ENCODE measurements around the gene PRMT2.

GRCh38 chr21:46636181-46636512 is 673 bp downstream of the PRMT2 start:
- TF ChIP-seq CTCF (conservative IDR thresholded peaks at IDR 0.05; ENCODE audit: low read depth in 2 of 2) (no peak), CREB1 (CRISPR knock-in tag; IDR thresholded peaks at IDR 0.05; ENCODE audit: low read depth) (no peak), EZH2phosphoT487 (IDR thresholded peaks at IDR 0.05; ENCODE audit: unreplicated experiment) (no peak), POLR2AphosphoS5 (IDR thresholded peaks at IDR 0.05; ENCODE audit: low read depth) (no peak), EZH2 (IDR thresholded peaks at IDR 0.05; ENCODE audit: low read depth, unreplicated experiment) (no peak), ZNF114 (CRISPR knock-in tag; IDR thresholded peaks at IDR 0.05) (no peak), ETS1 (IDR thresholded peaks at IDR 0.05) (no peak), REST (IDR thresholded peaks at IDR 0.05; ENCODE audit: unreplicated experiment) (no peak), JUNB (IDR thresholded peaks at IDR 0.05; ENCODE audit: unreplicated experiment) (no peak), NANOG (IDR thresholded peaks at IDR 0.05; ENCODE audit: borderline replicate concordance) (no peak), ZNF331 (CRISPR knock-in tag; IDR thresholded peaks at IDR 0.05; ENCODE audit: low read depth) (no peak), STAT1 (IDR thresholded peaks at IDR 0.05; ENCODE audit: unreplicated experiment) (no peak)

All from GM23338 (cell line).